HCT116 (cell line): Measurements from ENCODE around the gene TSPAN5. TPM values are rescaled to one million over a fixed set of nuclear protein-coding genes. Genes with fewer than 3 reads are reported as not detected.

Experiments used
- ATAC-seq: fragments of 200-7000 bp; cut with Tn5 transposase; 2 replicates; pipeline ENCODE4 v1.9.1; 2020; ENCODE audit warnings: mild to moderate bottlenecking, moderate library complexity
- BruUV-seq: library from RNA; stranded (reverse); fragments of 400-500 nt; replicated peaks from 2 replicates; lab custom pipeline; 2021; lab: Mats Ljungman, UMichigan
- CTCF ChIA-PET: fragments of 300-600 bp; sonication (Branson Sonifier 250); formaldehyde crosslinking; loops from one replicate; lab custom pipeline; 2021; ENCODE audit warnings: antibody characterized with exemption; lab: Charles Lee
- POLR2A ChIA-PET: fragments of 300-600, 350-600 bp; sonication (Branson Sonifier 250); formaldehyde crosslinking; loops from one replicate; lab custom pipeline; 2021; ENCODE audit warnings: antibody characterized with exemption; lab: Charles Lee
- RAD21 ChIA-PET, 2 experiments: fragments of 300-600 bp; sonication (Branson Sonifier 250); formaldehyde crosslinking; loops; one replicate each; lab custom pipeline; 2023; ENCODE audit warnings: low total read pairs in 2 of 2; ENCODE audit not compliant: uncharacterized antibody in 2 of 2, unreplicated experiment in 2 of 2, low non-redundant PET in 1 of 2; lab: Charles Lee
- DNase-seq: peaks from one replicate; pipeline ENCODE4 v3.0.0-alpha.2; 2010; ENCODE audit warnings: low read depth, low spot score
- H2AFZ ChIP-seq: fragments of 200-600 bp; shearing (Covaris generic), sonication (generic); 2 replicates; pipeline ENCODE4 v1.6.1; 2017; ENCODE audit warnings: low read depth, mixed run types, mixed read lengths, antibody characterized with exemption, low read length; ENCODE audit not compliant: poor library complexity, severe bottlenecking
- H3K27ac ChIP-seq: 2 replicates; pipeline ENCODE4 v1.5.1; 2012; ENCODE audit warnings: low read depth, low read length
- H3K27me3 ChIP-seq: fragments of 200-600 bp; sonication (generic); 2 replicates; pipeline ENCODE4 v1.6.1; 2016; ENCODE audit warnings: mixed run types, low read length, mixed read lengths; ENCODE audit not compliant: insufficient read depth
- H3K36me3 ChIP-seq, 2 experiments: fragments of 200-500 bp in 1 of 2; fragments of 200-600 bp in 1 of 2; sonication (Bioruptor generic) in 1 of 2; sonication (generic) in 1 of 2; 2 replicates each; pipeline versions ENCODE4 v1.5.1 to v1.6.1; 2014 to 2016; ENCODE audit warnings: low read length in 2 of 2, inconsistent platforms in 1 of 2, mixed read lengths in 1 of 2, mixed run types in 1 of 2; ENCODE audit not compliant: insufficient read depth in 2 of 2, control insufficient read depth in 1 of 2
- H3K4me1 ChIP-seq, 2 experiments: fragments of 200-600 bp in 1 of 2; sonication (generic) in 1 of 2; 2 replicates each; pipeline versions ENCODE4 v1.5.1 to v1.6.1; 2012 to 2017; ENCODE audit warnings: low read length in 2 of 2, inconsistent platforms in 1 of 2, mild to moderate bottlenecking in 1 of 2, mixed read lengths in 1 of 2, mixed run types in 1 of 2, moderate library complexity in 1 of 2; ENCODE audit not compliant: insufficient read depth in 2 of 2, control insufficient read depth in 1 of 2
- H3K4me2 ChIP-seq: fragments of 200-600 bp; sonication (generic); 2 replicates; pipeline ENCODE4 v1.6.1; 2017; ENCODE audit warnings: mixed run types, low read length, mixed read lengths
- H3K4me3 ChIP-seq, 2 experiments: fragments of 200-600 bp in 1 of 2; sonication (generic) in 1 of 2; replicated peaks in 1 of 2; 2 replicates each; pipeline ENCODE4 v1.5.1; 2011 to 2016; ENCODE audit warnings: low read length in 2 of 2, control low read depth in 1 of 2, low read depth in 1 of 2, mild to moderate bottlenecking in 1 of 2, mixed read lengths in 1 of 2, mixed run types in 1 of 2
- H3K79me2 ChIP-seq: fragments of 200-600 bp; sonication (generic); 2 replicates; pipeline ENCODE4 v1.6.1; 2017; ENCODE audit warnings: mild to moderate bottlenecking, mixed run types, low read length, moderate library complexity, mixed read lengths; ENCODE audit not compliant: insufficient read depth
- H3K9ac ChIP-seq: fragments of 200-600 bp; sonication (generic); 2 replicates; pipeline ENCODE4 v1.6.1; 2016; ENCODE audit warnings: low read length, mixed read lengths
- H3K9me2 ChIP-seq: fragments of 200-600 bp; sonication (generic), shearing (Covaris generic); 2 replicates; pipeline ENCODE4 v1.6.1; 2017; ENCODE audit warnings: mixed run types, mild to moderate bottlenecking, moderate library complexity; ENCODE audit not compliant: insufficient read depth
- H3K9me3 ChIP-seq, 2 experiments: fragments of 200-500 bp in 1 of 2; fragments of 200-600 bp in 1 of 2; sonication (Bioruptor generic) in 1 of 2; sonication (generic) in 1 of 2; 2 replicates each; pipeline ENCODE4 v1.6.1; 2014 to 2017; ENCODE audit warnings: low read length in 2 of 2, mixed read lengths in 2 of 2, inconsistent platforms in 1 of 2, low read depth in 1 of 2, mild to moderate bottlenecking in 1 of 2, mixed run types in 1 of 2, moderate library complexity in 1 of 2; ENCODE audit not compliant: control insufficient read depth in 1 of 2, insufficient read depth in 1 of 2
- H4K20me1 ChIP-seq: fragments of 200-600 bp; sonication (generic), shearing (Covaris generic); 2 replicates; pipeline ENCODE4 v1.6.1; 2017; ENCODE audit warnings: mixed run types, mild to moderate bottlenecking, moderate library complexity; ENCODE audit not compliant: insufficient read depth
- ATF3 ChIP-seq: IDR thresholded peaks from 2 replicates; pipeline ENCODE4 v1.6.1; 2012
- CEBPB ChIP-seq: IDR thresholded peaks from 2 replicates; pipeline ENCODE4 v1.6.1; 2012; ENCODE audit warnings: low read depth
- CTCF ChIP-seq, 3 experiments: fragments of 200-600 bp in 1 of 3; sonication (generic) in 1 of 3; IDR thresholded peaks in 2 of 3; conservative IDR thresholded peaks in 1 of 3; 2 replicates each; pipeline ENCODE4 v1.5.1; 2012 to 2017; ENCODE audit warnings: low read depth in 2 of 3, low read length in 2 of 3, antibody characterized with exemption in 1 of 3, borderline replicate concordance in 1 of 3, control low read depth in 1 of 3, mild to moderate bottlenecking in 1 of 3, mixed read lengths in 1 of 3, mixed run types in 1 of 3, moderate library complexity in 1 of 3; ENCODE audit not compliant: insufficient read depth in 1 of 3
- EGR1 ChIP-seq: IDR thresholded peaks from 2 replicates; pipeline ENCODE4 v1.6.1; 2012; ENCODE audit warnings: low read depth
- EZH2 ChIP-seq: fragments of 200-600 bp; sonication (generic); IDR thresholded peaks from 2 replicates; pipeline ENCODE4 v1.6.1; 2017; ENCODE audit warnings: antibody characterized with exemption, mixed run types
- MAX ChIP-seq: IDR thresholded peaks from 2 replicates; pipeline ENCODE4 v1.6.1; 2012
- POLR2AphosphoS5 ChIP-seq: IDR thresholded peaks from 2 replicates; pipeline ENCODE4 v1.6.1; 2011; ENCODE audit warnings: mild to moderate bottlenecking, low read depth, low read length, moderate library complexity
- RAD21 ChIP-seq: IDR thresholded peaks from 2 replicates; pipeline ENCODE4 v1.6.1; 2012; ENCODE audit warnings: low read depth, mild to moderate bottlenecking
- SIN3A ChIP-seq: IDR thresholded peaks from 2 replicates; pipeline ENCODE4 v1.6.1; 2012; ENCODE audit warnings: low read depth
- SP1 ChIP-seq: IDR thresholded peaks from 2 replicates; pipeline ENCODE4 v1.6.1; 2012; ENCODE audit warnings: low read depth
- SRF ChIP-seq: IDR thresholded peaks from 2 replicates; pipeline ENCODE4 v1.6.1; 2012; ENCODE audit warnings: low read depth
- TCF7L2 ChIP-seq: IDR thresholded peaks from 2 replicates; pipeline ENCODE4 v1.7.0; 2011; ENCODE audit warnings: borderline replicate concordance, inconsistent platforms; ENCODE audit not compliant: insufficient read depth, insufficient read length; ENCODE audit errors: extremely low read depth
- YY1 ChIP-seq: IDR thresholded peaks from 2 replicates; pipeline ENCODE4 v1.6.1; 2011; ENCODE audit warnings: low read length, low read depth, moderate library complexity, mild to moderate bottlenecking; ENCODE audit not compliant: insufficient replicate concordance; ENCODE audit errors: extremely low read depth
- ZFX ChIP-seq: fragments of 450-650 bp; IDR thresholded peaks from 2 replicates; pipeline ENCODE4 v1.6.1; 2017
- ZNF274 ChIP-seq: fragments of 200-500 bp; sonication (Bioruptor generic); IDR thresholded peaks from 2 replicates; pipeline ENCODE4 v1.6.1; 2014; ENCODE audit warnings: mild to moderate bottlenecking, low read depth, low read length, inconsistent platforms
- intact Hi-C: fragments of 100-400 bp; cut with micrococcal nuclease; formaldehyde crosslinking; loops from 2 replicates; pipeline ENCODE4 v1.10.0; 2022
- total RNA-seq: library from RNA; stranded (reverse); gene quantifications from one replicate; pipeline ENCODE4 v1.2.1, GENCODE V29; 2021; ENCODE audit not compliant: unreplicated experiment

Gene TSPAN5
- total RNA-seq, 1 experiment from 2014 or later, result 56.8 TPM

GRCh38 chr4:98653890-98654867 lies 4.2 kb downstream of the TSPAN5 start:
- CTCF ChIA-PET, result interaction anchor here (1.2 kb wide), 1 partner anchor 12 kb away, joined by 4 read pairs; no protein-coding TSS in a partner anchor
- Histone ChIP-seq H3K4me1 (peaks cover 37 to 60% of the 10 kb centered on the region in 2 experiments), H2AFZ (no peak overlapping the region), H3K9me3 (no peaks in the 10 kb centered on the region), H3K4me2 (peak overlapping the region; percentile 88), H3K9me2 (no peaks in the 10 kb centered on the region), H3K9ac (peak overlapping the region; percentile 86), H4K20me1 (no peaks in the 10 kb centered on the region), H3K4me3 (peak overlapping the region; percentile 2 to 89; a peak in 2 of 4 replicates), H3K27me3 (no peaks in the 10 kb centered on the region), H3K27ac (peak overlapping the region; percentile 66), H3K79me2 (peaks cover 94% of the 10 kb centered on the region), H3K36me3 (peaks cover 0 to 4% of the 10 kb centered on the region in 2 experiments; a peak in 1 of 4 replicates)
- BruUV-seq, result no TSS peak
- DNase-seq, result peak; percentile 64
- RAD21 ChIA-PET, result interaction anchor here in 1 of 2 experiments (0.5 to 1.2 kb wide), 2 partner anchors 28 to 187 kb away, joined by 3 read pairs; no protein-coding TSS in a partner anchor
- peak; percentile 26 for ATAC-seq
- intact Hi-C loops, result loop anchor here (2.0 kb wide), 1 partner anchor 27 kb away; no protein-coding TSS in a partner anchor
- no peak for TF ChIP-seq CEBPB
- TF ChIP-seq EGR1, result no peak
- peak; percentile 34; the same call in 1 of the 2 replicates for TF ChIP-seq POLR2AphosphoS5
- TF ChIP-seq SIN3A, result no peak
- TF ChIP-seq YY1, result no peak
- TF ChIP-seq ATF3, result no peak
- TF ChIP-seq MAX, result no peak
- no peak for TF ChIP-seq ZFX
- TF ChIP-seq SP1, result no peak
- TF ChIP-seq CTCF (IDR thresholded peaks at IDR 0.05 in 2 of 3, conservative IDR thresholded peaks at IDR 0.05 in 1 of 3; ENCODE audit: borderline replicate concordance in 1 of 3, insufficient read depth in 1 of 3, low read depth in 2 of 3, low read length in 2 of 3), result no peak
- TF ChIP-seq EZH2, result no peak
- TF ChIP-seq ZNF274, result no peak
- no peak for TF ChIP-seq RAD21
- TF ChIP-seq TCF7L2, result peak; percentile 65
- TF ChIP-seq SRF, result no peak
- POLR2A ChIA-PET, result interaction anchor here (1.0 to 1.1 kb wide), 2 partner anchors 94 to 99 kb away, joined by 3 read pairs; no protein-coding TSS in a partner anchor
